GM15510 (cell line): ENCODE measurements around the gene NANP.
A peak's percentile ranks its signal among the peaks of the same experiment; 100 is the strongest.

Source experiments
- POLR2A ChIP-seq: IDR thresholded peaks from 3 replicates; pipeline ENCODE4 v1.6.1; 2011; ENCODE audit warnings: borderline replicate concordance; ENCODE audit not compliant: insufficient read length; ENCODE audit errors: extremely low read depth

Gene NANP, protein sequence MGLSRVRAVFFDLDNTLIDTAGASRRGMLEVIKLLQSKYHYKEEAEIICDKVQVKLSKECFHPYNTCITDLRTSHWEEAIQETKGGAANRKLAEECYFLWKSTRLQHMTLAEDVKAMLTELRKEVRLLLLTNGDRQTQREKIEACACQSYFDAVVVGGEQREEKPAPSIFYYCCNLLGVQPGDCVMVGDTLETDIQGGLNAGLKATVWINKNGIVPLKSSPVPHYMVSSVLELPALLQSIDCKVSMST

DNA sequence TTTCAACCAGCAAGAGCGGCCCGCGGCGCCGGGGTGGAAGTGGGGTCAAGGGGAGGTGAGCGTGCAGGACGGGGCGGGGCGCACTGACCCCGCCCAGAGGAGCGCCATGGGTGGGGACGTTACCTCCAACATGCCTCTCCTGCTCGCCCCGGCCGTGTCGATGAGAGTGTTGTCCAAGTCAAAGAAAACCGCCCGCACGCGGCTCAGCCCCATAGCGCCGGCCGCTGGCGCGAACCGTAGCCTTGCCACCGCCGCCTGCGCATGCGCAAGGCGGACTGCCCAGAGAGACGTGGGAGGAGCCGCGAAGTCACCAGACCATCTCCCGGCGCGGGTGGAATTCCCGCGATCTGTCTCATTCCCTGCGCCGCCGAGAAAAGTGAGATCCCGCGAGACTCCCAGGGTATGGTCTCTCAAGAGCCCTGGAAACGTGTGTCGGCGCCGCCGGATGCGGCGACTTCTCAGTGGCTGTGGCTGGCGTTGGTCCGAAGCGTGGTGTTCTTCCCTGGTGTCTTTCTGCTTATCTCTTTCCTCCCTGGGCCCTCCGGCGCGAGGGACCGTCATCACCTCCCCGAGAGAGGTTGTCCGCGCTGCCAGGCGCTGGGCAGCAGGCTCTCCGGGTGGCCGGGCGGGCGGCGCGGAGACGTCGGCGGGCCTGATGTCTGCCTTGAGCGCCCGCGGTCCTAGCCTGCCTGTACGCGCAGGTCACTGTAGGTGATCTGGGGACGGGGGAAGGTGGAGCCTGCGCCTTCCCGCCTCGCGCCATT lies at the start of gene NANP:
NANP (minus strand) TSS at position 279 of the 764 bp plus-strand sequence; CDS start at position 213, 66 bp downstream.
- peak; percentile 87 for TF ChIP-seq POLR2A

DNA sequence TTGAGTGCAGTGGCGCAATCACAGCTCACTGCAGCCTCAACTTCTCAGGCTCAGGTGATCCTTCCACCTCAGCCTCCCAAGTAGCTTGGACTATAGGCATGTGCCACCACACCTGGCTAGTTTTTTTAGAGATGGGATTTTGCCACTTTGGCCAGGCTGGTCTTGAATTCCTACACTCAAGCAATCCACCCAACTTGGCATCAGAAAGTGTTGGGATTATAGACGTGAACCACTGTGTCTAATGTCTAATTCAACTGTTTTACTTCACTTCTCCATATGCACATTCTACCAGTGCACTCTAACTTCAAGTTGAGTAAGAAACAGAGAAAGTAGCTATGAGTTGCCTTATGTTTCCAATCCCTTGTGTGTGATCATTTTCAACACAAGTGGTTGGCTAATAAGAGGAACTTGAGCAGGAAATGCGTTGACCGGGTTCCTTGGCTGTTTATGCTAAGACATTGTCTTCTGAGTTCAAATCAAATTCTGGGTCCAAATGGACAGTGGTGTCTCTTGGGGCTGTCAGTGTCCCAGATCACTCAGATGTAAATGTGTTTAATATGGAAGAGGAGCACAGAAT lies 48.9 kb upstream of the NANP start:
- TF ChIP-seq POLR2A: no peak

DNA sequence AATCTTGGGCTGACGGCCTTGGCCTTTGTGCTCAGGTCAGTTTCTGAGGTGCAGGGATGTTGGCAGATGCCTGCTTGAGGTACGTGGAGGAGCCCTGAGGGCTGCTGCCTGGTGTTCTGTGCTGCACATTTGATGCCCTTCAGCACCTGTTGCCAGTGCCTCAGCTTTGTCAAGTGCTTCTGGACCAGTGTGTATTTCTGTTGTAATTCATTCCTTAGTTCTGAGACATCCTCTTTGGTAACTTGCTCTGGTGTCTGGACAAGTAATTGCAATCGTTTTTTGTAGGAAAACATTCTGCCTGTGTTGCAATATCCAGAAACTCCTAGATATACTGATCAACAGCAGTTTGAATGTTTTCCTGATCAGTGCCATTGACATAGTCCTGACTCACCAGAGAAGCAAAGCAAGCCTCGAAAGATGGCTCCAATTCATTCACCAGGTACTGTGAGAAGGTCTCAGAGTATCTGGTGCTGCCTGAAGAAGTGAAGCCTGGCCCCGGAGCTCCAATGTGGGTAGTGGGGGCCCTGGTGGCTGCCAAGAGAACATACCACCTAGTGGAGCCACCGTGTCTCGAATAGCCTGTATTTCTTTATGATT lies 46.1 kb upstream of the NANP start:
- no peak for TF ChIP-seq POLR2A

DNA sequence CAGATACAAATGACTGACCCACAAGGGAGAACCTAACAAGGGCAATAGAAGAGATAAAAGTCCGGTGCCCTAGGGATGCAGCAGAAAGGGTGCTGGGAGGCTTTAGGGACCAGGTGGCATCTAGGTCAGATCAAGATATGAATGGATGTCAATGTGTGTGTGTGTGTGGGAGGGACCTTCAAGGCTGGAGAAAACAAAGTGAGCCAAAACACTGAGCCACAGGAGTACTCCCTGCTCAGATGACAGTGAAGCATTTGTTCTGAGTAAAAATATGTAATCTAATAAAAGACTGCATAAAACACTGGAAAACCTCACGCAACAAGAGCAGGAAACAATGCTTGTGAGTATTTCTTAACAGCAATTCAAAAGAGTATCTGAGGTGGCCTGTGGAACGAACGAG lies 44.6 kb upstream of the NANP start:
- no peak for TF ChIP-seq POLR2A

DNA sequence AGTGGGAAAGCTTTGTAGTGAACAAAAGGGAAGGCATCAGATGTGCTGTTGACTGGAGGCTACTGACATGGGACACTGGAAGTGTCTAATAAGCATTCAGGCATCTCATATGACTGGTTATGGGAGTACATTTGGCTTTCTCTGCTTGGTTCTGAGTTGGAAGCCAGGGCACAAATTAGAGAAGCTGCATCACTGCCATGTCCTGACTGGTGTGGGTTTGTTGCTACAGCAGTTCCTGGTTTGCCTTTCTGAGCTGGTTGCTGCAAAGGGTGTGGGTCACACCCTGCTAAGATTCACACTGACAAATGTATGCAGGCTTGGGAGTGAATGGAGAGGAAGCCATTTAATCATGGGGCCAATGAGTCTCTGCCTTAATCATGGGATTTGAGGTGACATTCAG lies 36.2 kb upstream of the NANP start:
- no peak for TF ChIP-seq POLR2A

DNA sequence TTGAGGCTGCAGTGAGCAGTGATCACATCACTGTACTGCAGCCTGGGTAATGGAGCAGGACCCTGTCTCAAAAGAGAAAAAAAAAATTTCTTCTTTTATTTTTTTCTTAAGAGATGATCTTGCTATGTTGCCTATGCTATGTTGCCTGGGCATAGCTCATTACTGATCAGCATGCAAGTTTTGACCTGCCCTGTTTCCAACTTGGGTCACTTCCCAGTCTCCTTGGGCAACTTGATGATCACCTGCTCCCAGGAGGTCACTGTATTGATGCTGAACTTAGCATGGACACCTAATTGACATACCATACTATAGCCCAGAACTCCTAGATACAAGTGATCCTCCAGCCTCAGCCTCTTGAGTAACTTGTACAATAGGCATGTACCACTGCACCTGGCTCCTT lies 30.7 kb upstream of the NANP start:
- no peak for TF ChIP-seq POLR2A

DNA sequence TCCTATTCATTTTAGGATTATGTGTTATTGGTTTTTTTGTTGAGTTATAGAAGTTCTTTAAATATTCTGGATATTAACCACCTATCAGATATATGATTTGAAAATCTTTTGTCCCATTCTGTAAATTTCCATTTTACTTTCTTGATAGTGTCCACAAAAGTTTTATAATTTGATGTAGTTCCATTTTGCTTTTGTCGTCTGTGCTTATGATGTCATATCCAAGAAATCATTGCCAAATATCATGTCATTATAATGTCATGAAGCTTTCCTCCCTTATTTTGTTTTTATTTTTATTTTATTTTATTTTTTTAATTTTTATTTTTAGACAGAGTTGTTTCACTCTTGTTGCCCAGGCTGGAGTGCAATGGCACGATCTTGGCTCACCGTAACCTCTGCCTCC lies 21.0 kb upstream of the NANP start:
- no peak for TF ChIP-seq POLR2A

DNA sequence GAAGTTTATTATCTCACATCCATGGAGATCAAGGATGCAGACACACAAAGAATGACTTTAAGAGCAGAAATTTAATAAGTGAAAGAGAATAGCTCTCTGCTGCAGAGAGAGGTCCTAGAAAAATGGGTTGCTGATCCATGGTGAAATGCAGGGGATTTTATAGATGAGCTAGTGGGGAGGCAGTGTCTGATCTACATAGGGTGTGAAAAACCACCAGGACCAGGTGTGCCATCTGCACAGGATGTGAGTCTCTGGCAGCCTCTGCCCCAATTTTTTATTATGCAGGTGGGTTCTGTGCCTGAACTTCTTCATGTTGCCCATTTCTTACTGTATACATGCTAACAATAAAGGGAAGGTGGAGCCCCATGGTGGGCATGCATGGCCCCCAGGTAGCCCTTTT lies 19.9 kb upstream of the NANP start:
- TF ChIP-seq POLR2A: no peak

DNA sequence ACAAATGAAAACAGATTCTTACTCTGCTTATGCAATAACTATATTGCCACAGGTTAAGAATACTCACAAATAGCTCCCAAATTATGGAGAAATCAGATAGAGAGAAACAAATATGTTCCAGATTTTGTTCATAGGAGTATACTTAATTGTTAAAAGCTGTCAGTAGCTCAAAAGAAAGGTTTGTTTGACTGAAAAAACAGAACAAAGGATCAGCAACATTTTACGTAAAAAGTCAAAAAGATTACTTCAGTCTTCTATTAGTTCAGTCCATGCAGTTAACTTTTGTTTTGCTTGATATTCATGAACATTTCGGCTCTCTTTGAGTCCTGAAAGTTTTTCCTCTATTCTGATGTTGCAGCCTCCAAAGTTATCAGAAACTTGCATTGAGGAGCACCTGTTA lies 13.4 kb upstream of the NANP start:
- TF ChIP-seq POLR2A: no peak

DNA sequence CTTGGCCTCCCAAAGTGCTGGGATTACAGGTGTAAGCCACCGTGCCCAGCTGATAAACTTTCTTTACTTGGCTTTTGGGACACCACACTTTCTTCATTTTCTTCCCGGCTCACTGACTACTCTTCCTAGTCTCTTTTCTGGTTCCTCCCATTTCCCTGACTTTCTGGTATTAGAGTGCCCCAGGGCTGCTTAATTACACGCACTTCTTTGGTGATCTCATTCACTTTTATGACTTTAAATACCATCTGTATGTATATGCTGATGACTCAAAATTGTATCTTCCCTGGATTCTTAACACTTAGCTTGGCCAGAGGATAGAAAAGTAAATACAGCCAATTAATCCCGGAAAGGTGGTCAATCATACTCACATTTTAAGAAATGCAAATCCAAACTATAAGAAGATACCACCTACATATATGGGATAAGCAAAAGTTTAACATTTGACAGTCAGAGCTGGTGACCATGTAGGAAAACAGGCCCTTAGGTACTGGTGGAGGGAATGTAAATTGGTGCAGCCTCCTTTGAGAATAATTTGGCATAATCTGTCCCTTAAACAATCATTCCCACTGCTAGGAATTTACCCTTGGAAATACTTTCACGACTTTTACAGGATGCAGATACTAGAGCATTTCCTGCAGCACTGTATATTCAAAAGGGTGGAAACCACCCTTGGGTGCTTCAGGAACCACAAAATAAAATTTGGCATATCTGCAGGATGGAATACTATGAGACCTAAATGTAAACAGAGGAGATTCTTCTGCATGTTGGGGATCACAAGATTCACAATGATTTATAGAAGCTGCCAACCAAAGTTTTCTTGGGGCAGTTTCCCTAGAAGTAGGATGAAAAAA lies 9.4 kb upstream of the NANP start:
- no peak for TF ChIP-seq POLR2A

DNA sequence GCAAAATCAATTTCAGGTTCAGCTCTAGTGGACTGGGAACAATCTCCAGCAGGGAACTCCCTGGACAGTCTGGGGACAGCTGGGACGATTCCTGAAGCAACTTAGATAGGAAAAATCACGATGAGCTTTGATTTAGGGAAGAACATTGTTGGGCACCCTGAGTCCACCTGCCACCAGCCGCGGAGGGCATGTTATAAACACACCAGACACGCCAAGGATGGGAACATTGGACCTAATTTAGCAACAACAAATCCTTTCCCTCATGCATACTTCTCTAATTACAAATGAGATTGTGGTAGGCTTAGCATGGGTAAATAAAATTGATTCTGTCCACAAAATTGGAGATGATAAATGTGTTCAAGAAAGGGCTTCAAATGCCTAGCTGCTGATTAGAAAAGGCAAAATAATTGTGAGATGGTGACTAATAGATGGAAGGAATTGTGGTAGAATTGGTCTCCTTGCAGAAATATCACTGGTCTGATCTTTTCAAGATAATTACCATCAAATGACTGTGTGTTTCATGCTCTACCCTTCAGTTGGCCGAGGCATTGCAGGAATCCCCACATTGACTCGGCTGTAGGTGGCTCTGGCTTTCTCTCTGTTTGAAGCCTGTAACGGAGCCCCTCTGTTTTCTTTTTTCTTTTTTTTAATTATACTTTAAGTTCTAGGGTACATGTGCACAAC lies 6.1 kb upstream of the NANP start:
- TF ChIP-seq POLR2A: no peak

DNA sequence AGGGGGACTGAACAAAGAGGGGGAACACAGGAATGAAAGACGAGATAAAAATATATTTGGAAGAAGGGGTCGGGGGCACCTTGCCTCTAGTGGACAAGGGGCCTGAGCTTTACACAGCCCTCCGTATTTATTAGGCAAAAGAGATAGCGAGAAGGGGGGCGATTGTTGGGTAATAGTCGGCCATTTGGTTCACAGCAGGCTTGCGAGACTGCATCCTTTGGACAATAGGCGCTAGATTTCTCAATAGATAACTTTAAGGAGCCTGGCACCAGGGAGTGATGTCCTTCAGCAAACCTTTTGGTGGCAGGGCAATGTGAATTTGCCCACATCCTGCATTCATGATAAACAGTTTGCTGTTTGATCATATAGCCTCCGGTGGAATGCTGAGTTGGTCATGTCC lies 3.0 kb upstream of the NANP start:
- TF ChIP-seq POLR2A: no peak

DNA sequence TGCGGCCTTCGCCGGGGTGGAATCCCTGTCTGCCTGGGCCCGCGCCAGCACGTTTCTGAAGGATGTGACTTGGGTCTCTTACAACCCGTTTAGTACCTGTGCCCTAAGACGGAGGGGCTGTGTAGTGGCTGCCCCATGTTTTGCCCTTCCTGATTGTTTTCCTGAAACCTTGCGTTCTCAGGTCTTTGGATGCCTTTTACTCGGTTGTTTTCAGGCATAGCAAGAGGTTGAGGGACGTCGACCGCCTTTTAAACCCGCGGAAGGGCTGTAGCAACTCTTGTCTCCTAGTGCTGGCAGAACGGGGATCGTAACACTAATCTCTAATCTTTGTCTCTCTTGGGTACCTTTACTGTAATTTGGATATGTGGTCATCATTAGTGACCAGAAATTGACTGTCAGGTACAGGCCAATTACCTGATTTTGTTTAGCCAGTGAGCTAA lies 706 bp upstream of the NANP start:
- no peak for TF ChIP-seq POLR2A

DNA sequence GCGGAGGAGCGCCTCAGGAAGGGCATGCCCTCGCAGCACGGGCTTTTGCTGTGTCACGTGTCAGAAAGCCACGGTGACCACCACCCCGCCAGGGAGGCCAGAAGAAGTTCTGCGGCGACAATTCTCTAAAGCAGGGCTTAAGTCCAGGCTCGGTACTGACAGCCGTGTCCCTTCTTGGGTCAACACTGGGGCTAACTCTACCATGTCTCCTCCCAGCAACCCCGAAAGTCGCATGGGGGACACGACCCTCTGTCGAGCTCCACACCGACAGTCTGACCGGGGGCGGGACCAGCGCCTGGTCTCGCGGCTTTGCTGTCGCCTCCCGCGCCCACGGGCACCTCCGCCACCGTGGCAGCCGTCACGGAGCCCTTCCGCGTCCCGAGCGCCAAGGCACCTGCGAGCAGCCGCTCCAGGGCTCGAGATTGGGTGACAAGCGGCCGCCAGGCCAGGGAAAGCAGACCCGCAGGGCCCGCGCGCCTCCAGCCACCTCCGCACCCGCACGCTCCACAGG lies 534 bp downstream of the NANP start:
- TF ChIP-seq POLR2A: no peak
